GM12878 (cell line): ENCODE results near the gene MITF.

Experiments used
- CBFB ChIP-seq: IDR thresholded peaks from 2 replicates; pipeline ENCODE4 v1.6.1; 2016; ENCODE audit warnings: antibody characterized with exemption, low read depth
- EGR1 ChIP-seq, 2 experiments: IDR thresholded peaks; 1 replicate in 1 of 2; 2 replicates in 1 of 2; pipeline ENCODE4 v1.6.1; 2011 to 2012; ENCODE audit warnings: low read depth in 2 of 2, low read length in 2 of 2, borderline replicate concordance in 1 of 2, mild to moderate bottlenecking in 1 of 2, moderate library complexity in 1 of 2
- IKZF2 ChIP-seq, 2 experiments: fragments of 450-650 bp; IDR thresholded peaks; 2 replicates each; pipeline ENCODE4 v1.6.1; 2017; ENCODE audit warnings: mild to moderate bottlenecking in 2 of 2, moderate library complexity in 2 of 2
- MXI1 ChIP-seq: fragments of 150-350 bp; IDR thresholded peaks from 2 replicates; pipeline ENCODE4 v1.6.1; 2011; ENCODE audit warnings: low read depth, mild to moderate bottlenecking, inconsistent platforms, low read length, improper control_type of control experiment
- NR2C2 ChIP-seq: IDR thresholded peaks from 2 replicates; pipeline ENCODE4 v1.6.1; 2011; ENCODE audit warnings: borderline replicate concordance, low read depth; ENCODE audit not compliant: control insufficient read depth, insufficient read length
- POLR2A ChIP-seq: IDR thresholded peaks from 2 replicates; pipeline ENCODE4 v1.6.1; 2011; ENCODE audit warnings: low read depth, mild to moderate bottlenecking, low read length
- RAD21 ChIP-seq: IDR thresholded peaks from 2 replicates; pipeline ENCODE4 v1.6.1; 2011; ENCODE audit warnings: mild to moderate bottlenecking, low read depth, low read length, moderate library complexity; ENCODE audit not compliant: insufficient read depth
- RFX5 ChIP-seq: IDR thresholded peaks from 2 replicates; pipeline ENCODE4 v1.6.1; 2011; ENCODE audit warnings: low read depth, low read length, improper control_type of control experiment
- YY1 ChIP-seq: IDR thresholded peaks from 2 replicates; pipeline ENCODE4 v1.6.1; 2011; ENCODE audit warnings: low read depth, mild to moderate bottlenecking, low read length
- ZNF207 ChIP-seq: fragments of 450-650 bp; IDR thresholded peaks from 2 replicates; pipeline ENCODE4 v1.6.1; 2014; ENCODE audit warnings: antibody characterized with exemption, mild to moderate bottlenecking, borderline replicate concordance
- TF ChIP-seq, protein P1 (sequence below), 3 experiments: IDR thresholded peaks in 2 of 3; conservative IDR thresholded peaks in 1 of 3; 2 replicates each; pipeline ENCODE4 v1.5.1; 2011; ENCODE audit warnings: low read depth in 3 of 3, low read length in 3 of 3, mild to moderate bottlenecking in 3 of 3, control low read depth in 2 of 3, moderate library complexity in 2 of 3, inconsistent platforms in 1 of 3, mixed read lengths in 1 of 3; ENCODE audit not compliant: control insufficient read depth in 2 of 3, insufficient read depth in 1 of 3; ENCODE audit errors: extremely low read depth in 1 of 3
- TF ChIP-seq, protein P2 (sequence below): fragments of 450-650 bp; IDR thresholded peaks from 2 replicates; pipeline ENCODE4 v1.6.1; 2017; ENCODE audit warnings: antibody characterized with exemption, mild to moderate bottlenecking, moderate library complexity

- no peak for TF ChIP-seq CBFB
- TF ChIP-seq, protein P1, sequence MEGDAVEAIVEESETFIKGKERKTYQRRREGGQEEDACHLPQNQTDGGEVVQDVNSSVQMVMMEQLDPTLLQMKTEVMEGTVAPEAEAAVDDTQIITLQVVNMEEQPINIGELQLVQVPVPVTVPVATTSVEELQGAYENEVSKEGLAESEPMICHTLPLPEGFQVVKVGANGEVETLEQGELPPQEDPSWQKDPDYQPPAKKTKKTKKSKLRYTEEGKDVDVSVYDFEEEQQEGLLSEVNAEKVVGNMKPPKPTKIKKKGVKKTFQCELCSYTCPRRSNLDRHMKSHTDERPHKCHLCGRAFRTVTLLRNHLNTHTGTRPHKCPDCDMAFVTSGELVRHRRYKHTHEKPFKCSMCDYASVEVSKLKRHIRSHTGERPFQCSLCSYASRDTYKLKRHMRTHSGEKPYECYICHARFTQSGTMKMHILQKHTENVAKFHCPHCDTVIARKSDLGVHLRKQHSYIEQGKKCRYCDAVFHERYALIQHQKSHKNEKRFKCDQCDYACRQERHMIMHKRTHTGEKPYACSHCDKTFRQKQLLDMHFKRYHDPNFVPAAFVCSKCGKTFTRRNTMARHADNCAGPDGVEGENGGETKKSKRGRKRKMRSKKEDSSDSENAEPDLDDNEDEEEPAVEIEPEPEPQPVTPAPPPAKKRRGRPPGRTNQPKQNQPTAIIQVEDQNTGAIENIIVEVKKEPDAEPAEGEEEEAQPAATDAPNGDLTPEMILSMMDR (IDR thresholded peaks at IDR 0.05 in 2 of 3, conservative IDR thresholded peaks at IDR 0.05 in 1 of 3; ENCODE audit: control insufficient read depth in 2 of 3, extremely low read depth in 1 of 3, insufficient read depth in 1 of 3, low read depth in 3 of 3, low read length in 3 of 3): no peak
- TF ChIP-seq ZNF207: no peak
- TF ChIP-seq EGR1 (IDR thresholded peaks at IDR 0.05; ENCODE audit: borderline replicate concordance in 1 of 2, low read depth in 2 of 2, low read length in 2 of 2): no peak
- no peak for TF ChIP-seq RFX5
- no peak for TF ChIP-seq POLR2A
- TF ChIP-seq YY1: no peak
- no peak for TF ChIP-seq NR2C2
- TF ChIP-seq IKZF2 (IDR thresholded peaks at IDR 0.05): no peak
- TF ChIP-seq MXI1: no peak
- TF ChIP-seq, protein P2, sequence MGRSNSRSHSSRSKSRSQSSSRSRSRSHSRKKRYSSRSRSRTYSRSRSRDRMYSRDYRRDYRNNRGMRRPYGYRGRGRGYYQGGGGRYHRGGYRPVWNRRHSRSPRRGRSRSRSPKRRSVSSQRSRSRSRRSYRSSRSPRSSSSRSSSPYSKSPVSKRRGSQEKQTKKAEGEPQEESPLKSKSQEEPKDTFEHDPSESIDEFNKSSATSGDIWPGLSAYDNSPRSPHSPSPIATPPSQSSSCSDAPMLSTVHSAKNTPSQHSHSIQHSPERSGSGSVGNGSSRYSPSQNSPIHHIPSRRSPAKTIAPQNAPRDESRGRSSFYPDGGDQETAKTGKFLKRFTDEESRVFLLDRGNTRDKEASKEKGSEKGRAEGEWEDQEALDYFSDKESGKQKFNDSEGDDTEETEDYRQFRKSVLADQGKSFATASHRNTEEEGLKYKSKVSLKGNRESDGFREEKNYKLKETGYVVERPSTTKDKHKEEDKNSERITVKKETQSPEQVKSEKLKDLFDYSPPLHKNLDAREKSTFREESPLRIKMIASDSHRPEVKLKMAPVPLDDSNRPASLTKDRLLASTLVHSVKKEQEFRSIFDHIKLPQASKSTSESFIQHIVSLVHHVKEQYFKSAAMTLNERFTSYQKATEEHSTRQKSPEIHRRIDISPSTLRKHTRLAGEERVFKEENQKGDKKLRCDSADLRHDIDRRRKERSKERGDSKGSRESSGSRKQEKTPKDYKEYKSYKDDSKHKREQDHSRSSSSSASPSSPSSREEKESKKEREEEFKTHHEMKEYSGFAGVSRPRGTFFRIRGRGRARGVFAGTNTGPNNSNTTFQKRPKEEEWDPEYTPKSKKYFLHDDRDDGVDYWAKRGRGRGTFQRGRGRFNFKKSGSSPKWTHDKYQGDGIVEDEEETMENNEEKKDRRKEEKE: no peak
- TF ChIP-seq RAD21: no peak
Observed at GRCh38 chr3:69871868-69872267, 132.6 kb downstream of the MITF start.
